Measurements from ENCODE around the gene ART3.

GRCh38 chr4:76160355-76160754 lies 85.8 kb downstream of the ART3 start:
- no peak for TF ChIP-seq SIN3A (IDR thresholded peaks at IDR 0.05; ENCODE audit: borderline replicate concordance, insufficient read depth, low read length)
- TF ChIP-seq POLR2AphosphoS5 (IDR thresholded peaks at IDR 0.05; ENCODE audit: low read depth, low read length): no peak
- TF ChIP-seq REST (IDR thresholded peaks at IDR 0.05; ENCODE audit: insufficient read depth in 1 of 2, low read depth in 2 of 2, low read length in 2 of 2): no peak
- TF ChIP-seq TAF1 (IDR thresholded peaks at IDR 0.05; ENCODE audit: borderline replicate concordance, insufficient read depth, low read length): no peak
